HG03025 (cell line): ENCODE data around the gene TCERG1.

Experiments used
- ATAC-seq: cut with Tn5 transposase; IDR thresholded peaks from one replicate; pipeline ENCODE4 v1.9.1; 2021; ENCODE audit warnings: mild to moderate bottlenecking, moderate library complexity; ENCODE audit not compliant: unreplicated experiment, low FRiP score

The TCERG1 gene

DNA sequence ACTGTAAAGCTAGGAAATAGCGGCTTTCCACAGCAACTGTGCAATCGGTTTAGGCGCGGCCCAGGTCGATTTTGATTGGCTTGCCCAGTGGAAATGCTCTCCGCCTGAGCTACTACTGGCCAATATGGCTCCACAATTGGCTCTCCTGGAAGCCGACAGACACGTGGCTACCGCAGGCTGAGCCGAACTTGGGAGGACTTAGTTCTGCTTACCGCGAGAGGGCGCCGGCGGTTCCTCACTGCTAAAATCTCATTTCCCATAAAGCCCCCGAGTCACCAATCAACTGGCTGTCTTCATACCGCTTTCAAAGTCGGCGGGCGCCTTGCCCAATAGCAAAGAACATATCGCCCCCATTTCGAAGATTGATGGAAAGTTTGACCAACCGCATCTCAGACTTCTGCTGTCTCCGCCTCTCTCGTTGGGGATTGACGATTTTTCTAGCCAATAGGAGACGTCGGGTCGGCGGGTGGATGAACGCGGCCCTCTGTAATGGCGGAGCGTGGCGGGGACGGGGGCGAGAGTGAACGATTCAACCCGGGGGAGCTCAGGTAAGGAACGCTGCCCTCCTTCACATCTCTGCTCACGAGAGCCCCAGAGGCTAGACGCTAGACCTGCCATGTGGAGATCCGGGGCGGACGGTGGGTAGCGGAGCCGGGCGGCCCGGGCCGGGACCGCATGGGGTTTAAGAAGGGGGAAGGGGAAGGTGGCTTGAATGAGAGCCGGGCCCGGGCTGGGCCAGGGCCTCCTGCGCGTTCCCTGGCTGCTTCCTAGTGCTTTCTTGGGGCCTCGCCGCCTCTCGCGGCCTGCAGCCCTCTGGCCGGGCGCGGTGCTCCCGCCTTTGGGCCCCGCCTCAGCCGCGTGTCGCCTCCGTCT lies at the start of gene TCERG1:
TSS of gene TCERG1 (plus strand) at position 473 of the 873 bp plus-strand sequence. CDS start at position 490, 17 bp downstream.
- ATAC-seq, result peak; percentile 92

DNA sequence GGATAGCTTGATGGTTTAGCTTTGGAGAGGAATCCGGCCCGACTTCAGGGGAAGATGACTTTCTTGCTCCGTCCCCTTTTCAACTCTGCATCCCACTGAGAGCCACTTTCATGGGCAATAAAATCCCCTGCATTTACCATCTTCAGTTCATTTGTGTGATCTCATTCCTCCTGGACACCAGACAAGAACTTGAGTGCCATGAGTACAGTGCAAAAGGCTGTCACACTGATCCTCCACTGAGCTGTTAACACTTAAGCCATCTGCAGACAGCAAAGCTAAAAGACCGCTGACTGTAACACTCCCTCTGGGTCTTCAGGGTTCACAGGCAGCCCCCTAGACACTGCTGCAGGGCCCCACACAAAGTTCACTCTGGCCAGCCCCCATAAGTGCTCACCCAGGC lies 48.3 kb upstream of the TCERG1 start:
- ATAC-seq, result no peak

DNA sequence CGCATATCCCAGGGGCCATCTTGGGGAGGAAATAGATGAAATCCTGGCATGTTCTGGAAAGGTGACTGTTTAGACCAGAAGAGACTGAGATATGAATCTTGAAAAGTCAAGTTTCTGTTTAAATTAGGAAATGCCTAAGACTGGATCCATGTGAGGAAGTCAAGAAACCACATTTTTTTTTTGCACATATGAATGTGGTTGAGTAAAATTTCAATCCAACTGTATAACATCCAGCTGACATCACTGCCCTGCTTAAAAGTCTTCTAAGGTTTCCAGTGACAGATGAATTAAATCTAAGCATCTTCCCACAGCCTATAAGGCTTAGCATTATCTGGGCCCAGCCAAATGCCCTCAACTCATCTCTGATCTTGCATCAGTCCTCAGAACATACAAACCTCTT lies 47.7 kb upstream of the TCERG1 start:
- ATAC-seq, result no peak

DNA sequence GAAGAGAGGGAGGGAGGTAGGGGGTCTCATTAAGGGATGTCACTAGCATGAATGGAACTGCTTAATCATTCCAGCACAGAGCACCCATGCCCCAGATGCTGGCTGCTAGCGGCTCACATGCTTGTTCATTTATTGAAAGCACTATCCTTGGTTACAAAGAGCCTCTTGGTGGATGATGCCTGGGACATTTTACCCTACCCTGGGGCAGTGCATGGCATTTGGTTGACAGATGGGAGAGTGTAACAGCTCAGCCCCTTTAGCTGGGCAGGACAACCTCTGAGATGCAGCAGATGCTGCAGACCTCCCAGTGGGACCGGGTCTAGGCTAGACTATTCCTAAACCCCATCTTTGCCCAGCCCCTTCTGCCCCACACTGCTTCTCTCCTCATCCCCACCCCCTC lies 46.9 kb upstream of the TCERG1 start:
- ATAC-seq, result no peak

DNA sequence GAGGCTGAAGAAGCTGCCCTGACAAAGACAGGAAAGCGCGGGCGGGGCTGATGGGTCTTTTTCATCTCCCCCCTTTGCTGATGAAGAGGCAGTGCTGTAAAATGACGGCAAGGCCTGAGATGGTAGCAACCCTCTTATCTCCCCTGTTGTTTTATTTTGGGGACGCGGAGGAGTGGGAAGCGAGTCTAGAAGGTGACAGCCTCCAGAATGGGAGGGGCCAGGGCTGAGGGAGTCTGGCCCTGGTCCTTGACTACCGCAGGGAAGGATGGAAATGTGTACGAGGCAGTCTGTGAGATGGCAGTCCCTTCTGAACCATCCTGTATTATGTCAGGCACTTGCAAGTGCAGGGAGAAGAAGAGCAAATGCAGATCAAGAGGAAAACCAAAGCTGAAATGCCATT lies 46.1 kb upstream of the TCERG1 start:
- ATAC-seq, result no peak

DNA sequence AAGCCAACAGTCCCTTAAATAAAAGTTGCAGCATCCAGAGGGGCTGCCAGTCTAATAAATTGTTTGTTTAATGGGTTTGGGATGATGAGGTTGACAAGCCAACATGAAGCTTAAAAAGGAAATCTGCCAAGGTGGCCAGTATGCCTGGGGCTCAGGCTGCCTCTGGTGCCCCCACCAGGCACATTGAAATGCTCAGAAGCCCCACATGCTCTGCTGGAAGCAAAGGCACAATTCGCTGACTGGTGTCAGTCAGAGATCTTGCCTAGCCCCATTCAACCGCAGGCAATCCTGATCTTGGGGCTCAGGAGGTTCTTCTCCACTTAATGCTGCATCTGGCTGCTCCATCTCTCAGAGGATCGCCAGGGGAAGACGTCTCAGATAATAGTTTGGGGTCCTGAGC lies 44.2 kb upstream of the TCERG1 start:
- no peak for ATAC-seq

DNA sequence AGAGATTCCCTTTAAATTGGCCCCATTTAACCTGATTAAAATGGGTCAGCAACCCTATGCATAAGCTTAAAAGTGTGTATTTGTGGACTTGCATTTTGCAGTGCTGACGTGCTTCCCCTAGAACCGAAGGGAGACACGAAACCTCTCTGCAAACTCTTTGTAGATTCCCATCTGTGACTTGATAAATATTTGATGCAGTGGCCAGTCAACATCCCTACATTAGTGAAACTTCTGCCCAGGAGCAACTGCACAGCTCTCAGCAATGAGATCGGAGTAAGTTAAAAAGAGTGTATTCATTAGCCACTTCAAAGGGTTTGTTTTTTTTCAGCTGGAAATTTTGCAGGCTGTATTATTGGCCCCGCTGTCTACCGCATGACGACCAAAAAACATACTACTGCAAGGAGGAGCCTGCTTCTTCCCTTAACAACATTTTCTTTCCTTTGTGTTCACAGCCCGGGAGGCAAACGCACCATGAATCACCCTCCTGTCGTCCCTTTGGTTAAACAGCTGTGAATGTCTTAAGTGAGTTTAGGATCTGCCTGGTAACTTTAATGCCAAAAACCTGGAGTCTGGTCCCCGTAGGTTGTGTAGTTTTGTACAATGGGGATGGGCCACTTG lies 38.0 kb upstream of the TCERG1 start:
- no peak for ATAC-seq

DNA sequence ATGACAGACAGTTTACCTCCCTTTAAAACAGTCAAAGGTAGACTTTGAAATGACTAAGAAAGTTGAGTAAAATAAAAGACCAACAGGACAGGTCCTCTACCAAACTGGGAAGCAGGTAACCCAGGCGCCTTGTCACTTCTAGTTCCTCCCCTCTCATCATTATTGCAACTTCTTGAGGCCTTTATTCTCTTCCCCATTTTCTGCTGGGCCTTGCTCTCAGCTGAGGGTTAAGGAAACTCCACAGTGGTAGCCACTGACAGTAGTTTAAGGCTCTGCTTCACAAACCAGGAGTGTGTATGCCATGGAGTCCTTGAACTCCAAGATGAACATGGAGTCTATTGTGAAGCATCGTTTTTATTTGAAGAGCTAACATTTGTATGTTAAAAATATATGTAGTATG lies 36.9 kb upstream of the TCERG1 start:
- no peak for ATAC-seq

DNA sequence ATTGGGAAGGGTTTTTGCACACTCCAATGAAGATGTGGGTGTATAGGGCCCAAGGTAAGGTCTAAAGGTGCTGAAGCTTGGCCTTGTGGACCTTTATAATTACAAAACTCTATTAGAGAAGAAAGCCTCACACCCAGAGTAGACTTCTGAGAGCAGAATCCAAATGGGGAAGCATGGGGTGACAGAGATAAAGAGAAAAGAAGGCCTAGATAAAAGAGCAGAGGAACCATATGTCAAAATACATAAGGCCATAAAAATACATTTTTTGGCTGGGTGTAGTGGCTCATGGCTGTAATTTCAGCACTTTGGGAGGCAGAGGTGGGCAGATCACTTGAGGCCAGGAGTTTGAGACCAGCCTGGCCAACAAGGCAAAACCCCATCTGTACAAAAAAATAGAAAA lies 27.4 kb upstream of the TCERG1 start:
- ATAC-seq, result no peak

DNA sequence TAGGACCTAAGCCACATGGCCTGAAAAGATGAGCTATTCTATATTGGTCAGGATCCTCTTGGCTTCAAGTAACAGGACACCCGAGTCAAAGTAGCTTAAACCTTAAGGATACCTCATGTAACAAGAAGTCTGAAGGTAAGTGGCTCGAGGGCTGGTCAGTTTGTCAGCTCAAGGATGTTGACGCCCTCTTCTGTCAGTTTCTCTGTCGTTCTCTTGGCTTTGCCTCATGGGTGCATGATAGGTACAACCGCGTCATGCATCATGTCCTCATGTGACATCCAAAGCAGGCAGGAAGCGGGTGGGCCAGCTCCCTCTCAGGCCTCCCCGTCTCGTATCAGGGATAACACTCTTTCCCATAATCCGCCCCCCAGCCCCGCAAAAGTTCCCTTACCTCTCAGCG lies 22.1 kb upstream of the TCERG1 start:
- ATAC-seq, result no peak

DNA sequence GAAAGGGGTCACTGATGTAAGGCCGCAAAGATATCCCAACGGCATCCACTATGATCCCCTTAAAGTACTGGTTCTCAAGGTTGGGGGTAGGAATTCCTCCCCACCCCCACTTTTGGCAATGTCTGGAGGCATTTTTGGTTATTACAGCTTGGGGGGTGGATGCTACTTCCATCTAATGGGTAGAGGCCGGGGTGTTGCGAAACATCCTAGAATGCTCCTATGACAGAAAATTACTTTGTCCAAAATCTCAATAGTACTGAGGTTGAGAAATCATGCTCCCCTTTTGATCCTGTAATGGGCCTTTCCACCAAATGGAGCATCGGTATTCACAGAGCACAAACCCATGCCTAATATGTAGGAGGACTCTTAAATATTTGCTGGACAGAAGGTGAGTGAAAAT lies 20.8 kb upstream of the TCERG1 start:
- ATAC-seq, result no peak

DNA sequence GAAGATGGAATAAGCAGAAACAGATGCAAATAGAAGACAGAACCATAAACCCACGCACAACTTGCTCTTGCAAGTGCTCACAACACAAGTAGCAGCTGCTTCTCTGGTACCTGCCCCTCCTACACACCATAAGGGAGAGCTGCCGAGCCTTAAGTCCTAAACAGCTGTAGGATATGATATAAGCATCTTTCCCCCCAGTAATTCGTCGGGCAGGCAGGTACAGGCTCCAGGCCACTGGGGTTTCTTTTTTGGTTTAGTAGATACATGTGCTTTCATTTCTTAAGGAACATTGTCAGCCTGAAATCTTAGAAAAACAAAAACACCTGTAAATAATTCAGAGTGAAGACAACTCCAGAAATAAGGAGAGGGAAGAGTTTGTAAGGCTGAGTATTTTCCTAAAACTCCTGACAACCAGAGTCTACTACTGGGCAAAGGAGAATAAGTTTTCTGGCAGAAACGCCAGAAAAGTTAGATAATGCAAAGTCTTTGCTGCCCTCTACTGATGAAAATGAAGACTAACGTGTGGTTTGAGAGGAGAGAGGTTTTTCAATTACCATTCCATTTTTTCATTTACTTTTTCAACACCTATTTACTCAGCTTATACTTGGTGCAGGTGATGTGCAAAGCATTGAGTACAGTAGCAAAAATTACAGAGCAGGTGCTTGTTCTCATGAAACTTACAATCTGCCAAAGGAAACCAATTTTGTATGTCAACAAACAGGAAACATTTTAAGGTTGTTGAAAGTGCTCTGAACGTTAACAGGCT lies 20.1 kb upstream of the TCERG1 start:
- ATAC-seq, result no peak

DNA sequence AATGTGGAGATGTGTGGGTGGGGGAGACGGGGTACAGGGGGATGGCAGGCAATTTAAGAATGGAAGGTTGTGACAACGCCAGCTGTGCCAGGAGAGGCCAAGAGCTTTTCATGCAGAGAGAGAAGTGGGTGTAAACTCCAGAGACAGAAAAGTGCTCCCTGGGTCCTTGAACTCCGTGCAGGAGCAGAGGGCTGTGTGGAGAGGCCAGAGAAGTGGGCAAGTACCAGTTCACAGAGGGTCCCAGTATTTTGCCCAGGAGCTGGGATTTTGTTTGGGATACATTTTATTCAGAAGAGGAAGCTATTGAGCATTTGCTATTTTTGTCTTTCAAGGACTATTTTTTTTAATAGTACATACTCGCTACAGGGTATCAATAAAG lies 19.5 kb upstream of the TCERG1 start:
- no peak for ATAC-seq

DNA sequence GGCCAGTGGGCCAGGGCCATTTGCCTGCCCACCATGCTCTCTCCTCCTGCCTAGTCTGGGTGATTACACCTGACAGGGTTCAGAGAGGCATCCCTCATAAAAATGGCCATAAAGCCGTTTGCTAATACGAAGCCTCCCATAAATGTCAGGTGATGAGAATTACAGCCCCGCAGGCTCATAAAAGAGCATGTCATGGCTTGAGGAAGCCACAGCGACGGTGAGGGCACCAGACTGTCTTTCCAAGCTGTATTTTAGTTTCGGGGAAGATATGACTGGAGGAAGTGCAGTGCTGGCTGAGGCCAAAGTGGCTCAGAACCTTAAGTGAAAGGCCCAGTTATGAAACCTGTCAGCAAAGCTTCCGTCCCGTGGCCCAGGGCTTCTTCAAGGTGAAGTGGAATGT lies 18.5 kb upstream of the TCERG1 start:
- ATAC-seq, result no peak

DNA sequence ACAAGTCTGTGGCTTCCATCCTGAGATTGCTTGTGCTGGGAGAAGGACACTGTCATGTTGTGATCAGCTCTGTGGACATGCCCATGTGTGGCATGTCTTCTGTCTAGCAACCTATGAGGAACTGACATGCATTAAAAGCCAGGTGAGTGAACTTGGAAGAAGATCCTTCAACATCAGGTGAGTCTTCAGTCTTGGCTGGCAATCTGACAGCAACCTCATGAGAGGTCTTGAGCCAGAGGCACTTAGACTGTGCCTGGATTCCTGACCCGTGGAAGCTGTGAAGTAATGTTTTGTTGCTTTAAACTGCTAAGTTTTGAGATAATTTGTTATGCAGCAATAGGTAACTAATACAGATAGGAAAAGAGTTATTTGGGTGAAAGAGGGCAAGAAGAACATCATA lies 6.8 kb upstream of the TCERG1 start:
- ATAC-seq, result no peak

DNA sequence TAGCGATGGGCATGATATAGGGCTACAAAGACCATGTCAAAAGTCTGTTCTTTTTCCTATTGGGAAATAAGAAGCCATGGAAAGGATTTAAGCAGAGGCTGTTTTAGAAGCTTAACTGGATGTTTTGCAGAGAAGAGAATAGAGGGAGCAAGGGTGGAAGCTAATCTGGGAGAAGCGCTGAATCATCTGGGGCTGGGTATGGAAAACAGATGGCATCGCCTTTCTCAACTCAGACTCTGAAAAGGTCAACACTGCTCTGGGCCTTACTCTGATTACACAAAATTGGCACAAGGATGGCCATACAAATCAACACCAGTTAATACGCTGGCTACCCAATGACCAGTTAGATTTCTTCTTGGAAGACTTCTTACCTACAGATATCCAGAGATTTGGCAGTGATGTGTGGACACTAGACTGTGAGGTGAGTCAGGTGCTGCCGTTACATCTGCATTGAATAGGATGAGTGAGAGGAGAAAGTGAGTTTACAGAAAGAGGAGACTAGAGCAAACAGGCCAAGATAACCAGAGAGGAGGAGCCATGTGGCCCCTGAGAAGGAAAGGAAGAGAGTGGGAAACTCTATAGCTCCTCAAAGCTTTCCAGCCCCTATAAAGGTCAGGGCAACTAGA lies 6.2 kb upstream of the TCERG1 start:
- ATAC-seq, result no peak

DNA sequence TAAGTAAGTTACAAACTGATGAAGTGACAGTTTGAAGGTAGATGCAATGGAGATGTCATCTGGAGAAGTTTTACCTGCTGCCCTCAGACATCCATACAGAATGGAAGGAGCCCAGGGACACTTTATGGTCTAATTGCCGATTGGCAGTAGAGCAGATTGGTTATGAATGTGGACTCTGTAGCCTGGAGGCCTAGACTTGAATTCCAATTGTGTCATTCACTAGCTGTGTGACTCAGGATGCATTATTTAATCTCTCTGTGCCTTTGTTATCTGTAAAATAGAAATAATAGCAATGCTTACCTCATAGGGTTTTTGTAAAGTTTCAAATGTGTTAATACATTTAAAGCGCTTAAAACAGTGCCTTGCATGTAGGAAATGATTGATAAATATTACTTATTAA lies 5.2 kb upstream of the TCERG1 start:
- no peak for ATAC-seq

DNA sequence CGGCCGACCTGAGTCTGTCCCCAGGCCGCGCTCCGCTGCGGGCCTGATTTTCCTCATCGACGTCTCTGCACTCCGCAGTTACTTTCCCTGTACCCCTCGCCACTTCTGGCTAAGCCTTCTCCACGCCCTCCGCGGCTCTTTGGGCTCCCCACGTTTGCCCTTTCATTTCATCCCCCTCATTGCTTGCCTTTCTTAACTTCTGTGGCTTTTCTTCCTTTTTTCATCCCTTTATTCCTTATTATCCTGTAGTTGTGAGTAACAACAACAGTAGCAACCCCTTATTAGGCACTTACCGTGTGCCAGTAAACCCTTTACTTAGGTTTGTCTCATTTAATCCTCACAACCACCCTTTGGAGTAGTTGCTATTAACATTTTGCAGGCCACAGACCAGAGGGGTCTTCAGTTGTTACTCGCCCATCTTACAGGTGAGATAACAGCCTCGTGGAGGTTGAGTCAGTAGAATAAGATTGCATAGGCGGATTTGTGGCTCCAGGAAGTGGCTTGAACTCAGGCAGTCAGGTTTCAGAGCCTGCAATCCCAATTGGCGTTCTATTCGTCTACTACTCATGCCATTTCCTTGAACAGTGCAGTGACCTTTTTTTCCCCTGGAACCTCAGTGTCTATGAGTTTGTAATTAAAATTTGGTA lies 724 bp downstream of the TCERG1 start:
- peak; percentile 33 for ATAC-seq

DNA sequence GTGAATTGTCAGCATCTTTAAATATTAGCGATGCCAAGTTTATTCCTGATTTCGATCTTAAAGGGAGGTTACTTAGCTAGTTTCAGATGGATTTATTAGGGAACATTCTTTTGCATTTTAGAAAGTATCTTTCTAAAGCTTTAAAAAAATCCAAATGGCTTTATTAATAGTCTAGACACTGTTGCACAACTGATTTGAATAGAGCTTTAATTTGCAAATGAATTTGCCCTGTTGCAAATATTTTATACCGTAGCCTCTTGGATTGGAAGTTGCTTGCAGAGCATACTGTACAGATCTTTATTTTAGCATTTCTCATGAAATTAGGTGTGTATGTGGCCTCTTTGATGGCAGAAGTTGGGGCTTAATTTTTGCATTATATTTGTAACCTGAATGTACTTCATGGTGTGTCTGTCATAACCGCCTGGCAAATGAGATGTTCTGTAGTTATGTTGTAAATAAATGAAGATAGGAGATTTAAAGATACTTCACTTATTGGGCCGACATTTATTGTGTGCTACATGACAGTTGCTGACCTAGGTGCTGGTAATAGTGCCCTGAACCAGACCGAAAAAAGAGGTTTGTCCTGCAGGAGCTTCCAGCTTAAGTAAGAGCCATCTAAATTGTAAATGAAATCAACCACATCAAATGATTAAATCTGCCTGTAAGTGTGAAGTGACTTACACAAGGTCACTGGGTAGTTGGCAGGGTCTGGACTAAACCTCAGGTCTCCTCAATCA lies 1.8 kb downstream of the TCERG1 start:
- ATAC-seq, result no peak

DNA sequence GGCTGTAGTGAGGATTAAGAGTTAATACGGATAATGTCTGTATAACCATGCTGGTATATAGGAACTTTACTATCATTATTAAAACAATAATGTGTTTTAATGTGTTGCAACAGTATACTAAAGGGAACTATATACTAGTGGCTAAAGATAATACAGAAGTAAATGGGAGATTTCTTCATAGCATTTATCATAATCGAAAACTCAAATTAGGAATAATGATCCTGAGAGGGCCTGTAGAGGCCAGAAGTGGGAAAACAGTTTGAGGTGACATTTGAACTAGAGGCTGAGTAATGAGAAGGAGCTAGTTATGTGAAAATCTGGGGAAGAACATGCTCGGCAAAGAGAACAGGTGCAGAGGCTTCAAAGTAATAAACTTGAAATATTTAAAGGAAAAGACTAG lies 2.9 kb downstream of the TCERG1 start:
- ATAC-seq, result no peak
